HepG2 (cell line): Measurements from ENCODE around the gene C13orf42. TPM values are rescaled to one million over a fixed set of nuclear protein-coding genes. Genes with fewer than 3 reads are reported as not detected.

ENCODE experiments used
- ATAC-seq: fragments of 200-7000 bp; cut with Tn5 transposase; 3 replicates; pipeline ENCODE4 v1.9.1; 2020; ENCODE audit warnings: mild to moderate bottlenecking, moderate library complexity
- BruUV-seq: library from RNA; stranded (reverse); fragments of 400-500 nt; replicated peaks from 2 replicates; lab custom pipeline; 2021; lab: Mats Ljungman, UMichigan
- CTCF ChIA-PET: fragments of 300-600 bp; formaldehyde crosslinking; extraction: SDS; loops from one replicate; lab custom pipeline; 2021; ENCODE audit warnings: low total read pairs, inconsistent platforms, low intra/inter-chr PET ratio; lab: Yijun Ruan, JAX
- POLR2A ChIA-PET: fragments of 350-600 bp; sonication (Branson Sonifier 250); formaldehyde crosslinking; loops from one replicate; lab custom pipeline; 2020; ENCODE audit warnings: antibody characterized with exemption, inconsistent platforms; lab: Yijun Ruan, JAX
- DNase-seq: peaks from one replicate; pipeline ENCODE4 v3.0.0-alpha.2; 2015; ENCODE audit warnings: low spot score
- FAIRE-seq: peaks from 3 replicates; lab custom pipeline; 2011; peaks lifted over from hg19 to GRCh38; lab: Jason Lieb, UNC
- H2AFZ ChIP-seq: one replicate; pipeline ENCODE4 v1.6.1; 2011; ENCODE audit warnings: low read length, inconsistent platforms
- H3K27ac ChIP-seq: fragments of 300-600 bp; 3 replicates; pipeline ENCODE4 v1.8.0; 2011; ENCODE audit warnings: mixed run types, mild to moderate bottlenecking, mixed read lengths, low read length, inconsistent platforms; ENCODE audit not compliant: insufficient read depth; ENCODE audit errors: extremely low read length
- H3K27me3 ChIP-seq, 2 experiments: fragments of 200-600 bp in 1 of 2; 2 replicates in 1 of 2; 3 replicates in 1 of 2; pipeline versions ENCODE4 v1.6.0 to v1.8.0; 2011; ENCODE audit warnings: low read length in 2 of 2, mild to moderate bottlenecking in 2 of 2, moderate library complexity in 2 of 2, inconsistent platforms in 1 of 2; ENCODE audit not compliant: insufficient read depth in 2 of 2, control insufficient read depth in 1 of 2
- H3K36me3 ChIP-seq, 2 experiments: fragments of 200-600 bp in 1 of 2; replicated peaks in 1 of 2; 2 replicates in 1 of 2; 3 replicates in 1 of 2; pipeline versions ENCODE4 v1.5.1 to v1.8.0; 2011; ENCODE audit warnings: low read length in 2 of 2, inconsistent platforms in 1 of 2; ENCODE audit not compliant: insufficient read depth in 2 of 2, control insufficient read depth in 1 of 2
- H3K4me1 ChIP-seq: 2 replicates; pipeline ENCODE4 v1.5.1; 2012; ENCODE audit warnings: low read length, inconsistent platforms; ENCODE audit not compliant: insufficient read depth
- H3K4me2 ChIP-seq: 2 replicates; pipeline ENCODE4 v1.6.0; 2011; ENCODE audit warnings: low read depth, low read length, inconsistent platforms
- H3K4me3 ChIP-seq, 3 experiments: fragments of 200-600 bp in 1 of 3; sonication (generic), shearing (Covaris generic) in 1 of 3; replicated peaks in 1 of 3; 2 replicates each; pipeline ENCODE4 v1.5.1; 2011 to 2016; ENCODE audit warnings: low read length in 3 of 3, inconsistent platforms in 2 of 3, low read depth in 2 of 3, mild to moderate bottlenecking in 2 of 3, control low read depth in 1 of 3, mixed read lengths in 1 of 3; ENCODE audit not compliant: insufficient read depth in 1 of 3
- H3K79me2 ChIP-seq: one replicate; pipeline ENCODE4 v1.6.1; 2011; ENCODE audit warnings: low read length, inconsistent platforms; ENCODE audit not compliant: insufficient read depth
- H3K9ac ChIP-seq: 2 replicates; pipeline ENCODE4 v1.6.0; 2011; ENCODE audit warnings: mild to moderate bottlenecking, low read depth, low read length, inconsistent platforms; ENCODE audit not compliant: insufficient read depth
- H3K9me3 ChIP-seq: 2 replicates; pipeline ENCODE4 v1.5.1; 2012; ENCODE audit warnings: mild to moderate bottlenecking, low read length
- H4K20me1 ChIP-seq: 2 replicates; pipeline ENCODE4 v1.6.0; 2011; ENCODE audit warnings: inconsistent platforms, mild to moderate bottlenecking, low read length, moderate library complexity; ENCODE audit not compliant: insufficient read depth
- ARNT ChIP-seq: fragments of 450-650 bp; IDR thresholded peaks from 2 replicates; pipeline ENCODE4 v1.6.1; 2017
- NR3C1 ChIP-seq: sonication (generic); formaldehyde crosslinking; IDR thresholded peaks from 2 replicates; pipeline ENCODE4 v1.4.0; 2020; ENCODE audit warnings: missing genetic modification reagents
- RAD51 ChIP-seq: fragments of 450-650 bp; IDR thresholded peaks from 2 replicates; pipeline ENCODE4 v1.6.1; 2016; ENCODE audit warnings: borderline replicate concordance
- SP1 ChIP-seq, 2 experiments: fragments of 450-650 bp in 1 of 2; sonication (generic) in 1 of 2; formaldehyde crosslinking in 1 of 2; IDR thresholded peaks; 2 replicates each; pipeline versions ENCODE4 v1.4.0 to v1.6.1; 2016 to 2020; ENCODE audit warnings: missing genetic modification reagents in 1 of 2
- ZNF513 ChIP-seq: sonication (generic); formaldehyde crosslinking; conservative IDR thresholded peaks from 2 replicates; pipeline ENCODE4 v1.5.0; 2020; ENCODE audit warnings: missing genetic modification reagents
- ZNF629 ChIP-seq: sonication (generic); formaldehyde crosslinking; conservative IDR thresholded peaks from 2 replicates; pipeline ENCODE4 v1.5.0; 2020; ENCODE audit warnings: missing genetic modification reagents
- WGBS: methylation state at CpG from one replicate; pipeline ENCODE4 v1.1.6; 2017; ENCODE audit warnings: low lambda C conversion rate; 5-methylcytosine and 5-hydroxymethylcytosine counted together
- in situ Hi-C: cut with HindIII; loops from 2 replicates; pipeline ENCODE4 v1.10.0; 2017; ENCODE audit warnings: low pct_unique_long_range_greater_than_20kb; ENCODE audit not compliant: extremely low pct_ligation_motif_present
- intact Hi-C: fragments of 100-400 bp; cut with micrococcal nuclease; formaldehyde crosslinking; loops from one replicate; pipeline ENCODE4 v1.10.0; 2022; ENCODE audit not compliant: unreplicated experiment
- polyA plus RNA-seq, 8 experiments: library from polyadenylated mRNA; depleted of rRNA in 3 of 8; stranded (reverse) in 7 of 8; unstranded in 1 of 8; fragments of >200 nt; fragmentation: Illumina TruSeq in 4 of 8; extraction: Trizol in 4 of 8; gene quantifications; 2 replicates each; pipeline versions ENCODE4 v1.2.1 to v1.2.3, GENCODE V29; 2011 to 2016; ENCODE audit warnings: low read depth in 4 of 8, missing spikeins in 1 of 8, mixed read lengths in 1 of 8; ENCODE audit not compliant: insufficient read depth in 1 of 8
- total RNA-seq, 5 experiments: library from RNA; depleted of rRNA; stranded (reverse); fragments of >200 nt; fragmentation: Illumina TruSeq; extraction: Trizol; gene quantifications; 2 replicates each; pipeline ENCODE4 v1.2.3, GENCODE V29; 2016; ENCODE audit warnings: low read depth in 1 of 5
- TF ChIP-seq, protein P1 (sequence below): sonication (generic); formaldehyde crosslinking; IDR thresholded peaks from 2 replicates; pipeline ENCODE4 v1.4.0; 2020; ENCODE audit warnings: missing genetic modification reagents

Gene C13orf42
- total and polyA plus RNA-seq, 2 of the 13 experiments (the other 11 are each of a cell fraction or from before 2014, with no cell fraction given) = not detected

DNA sequence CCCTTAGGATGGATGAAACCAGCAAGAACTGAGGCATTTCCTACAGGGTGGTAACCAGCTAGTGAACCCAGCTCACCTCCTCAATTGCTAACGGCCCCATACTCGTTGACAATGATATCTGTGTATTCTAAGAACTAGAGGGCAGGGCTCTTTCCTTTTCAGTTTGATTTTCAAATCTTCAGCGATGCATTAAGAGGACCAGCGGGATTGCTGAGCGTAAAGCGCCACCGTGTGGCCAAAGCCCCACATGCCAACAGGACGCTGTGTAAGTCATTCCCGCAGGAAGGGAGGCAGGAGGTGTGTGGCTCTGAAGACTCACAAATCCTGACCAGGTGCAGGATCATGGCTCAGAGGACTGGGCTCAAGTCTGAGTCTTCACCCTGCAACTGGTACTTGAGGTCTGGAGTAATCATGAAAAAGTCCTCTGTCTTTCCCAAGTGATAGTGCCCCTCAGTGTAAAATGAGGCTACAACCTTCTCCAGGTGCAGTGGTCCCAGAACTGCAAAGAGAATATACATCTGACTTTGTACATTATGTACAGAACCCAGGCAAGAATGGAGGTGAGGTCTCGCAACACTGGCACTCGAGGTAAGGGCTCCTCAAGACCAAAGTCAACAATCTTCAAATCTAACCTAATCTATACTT, 40.9 kb downstream of the C13orf42 start (continued):
- TF ChIP-seq NR3C1 (CRISPR knock-in tag) = no peak

DNA sequence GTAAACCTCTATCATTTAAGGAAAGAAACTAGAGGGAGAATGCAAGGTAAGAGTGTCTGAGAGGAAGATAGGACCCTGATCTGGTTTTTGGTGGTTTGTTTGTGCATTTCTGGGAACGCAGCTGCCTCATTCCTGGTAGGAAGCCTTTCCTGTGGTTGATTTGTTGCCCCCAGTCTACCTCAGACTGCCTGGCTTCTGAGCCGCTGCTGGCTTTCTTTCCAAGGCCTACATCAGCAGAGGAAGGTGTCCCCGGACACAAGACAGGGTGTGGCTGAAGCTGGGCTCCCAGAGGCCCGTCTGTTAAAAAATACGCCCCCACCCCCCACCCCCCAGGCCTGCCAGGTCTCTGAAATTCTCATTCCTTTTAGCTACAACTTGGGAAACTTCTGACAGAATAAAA, 42.6 kb downstream of the C13orf42 start:
- H3K4me2 ChIP-seq = no peak overlapping the region
- POLR2A ChIA-PET = no interaction called here

More for the DNA sequence above, 42.6 kb downstream of the C13orf42 start:
- no peak overlapping the region for H3K9ac ChIP-seq
- peaks cover 18% of the 10 kb centered on the region for H3K4me1 ChIP-seq
- CTCF ChIA-PET = no interaction called here
- no peaks in the 10 kb centered on the region for H3K36me3 ChIP-seq
- H3K4me3 ChIP-seq = no peak overlapping the region
- in situ Hi-C loops (loop anchor here (25.0 kb wide), 2 partner anchors 1081 to 1406 kb away; partner anchors contain the start of gene TRIM13), intact Hi-C loops (loop anchor here (5.0 kb wide), 1 partner anchor 986 kb away; no protein-coding TSS in a partner anchor)
- ATAC-seq (no peak), DNase-seq (no peak), FAIRE-seq (no peak)
- WGBS = 0% methylated on average over 5 of the region's 5 CpGs
- no peaks in the 10 kb centered on the region for H3K9me3 ChIP-seq
- H3K27me3 ChIP-seq = peaks cover 0 to 21% of the 10 kb centered on the region in 2 experiments; a peak in 4 of 5 replicates
- no TSS peak for BruUV-seq
- no peaks in the 10 kb centered on the region for H3K79me2 ChIP-seq
- no peak overlapping the region for H2AFZ ChIP-seq
- no peak for TF ChIP-seq ARNT
- TF ChIP-seq SP1 (IDR thresholded peaks at IDR 0.05) = no peak
- TF ChIP-seq SP1 (CRISPR knock-in tag; IDR thresholded peaks at IDR 0.05) = no peak
- TF ChIP-seq, protein P1, sequence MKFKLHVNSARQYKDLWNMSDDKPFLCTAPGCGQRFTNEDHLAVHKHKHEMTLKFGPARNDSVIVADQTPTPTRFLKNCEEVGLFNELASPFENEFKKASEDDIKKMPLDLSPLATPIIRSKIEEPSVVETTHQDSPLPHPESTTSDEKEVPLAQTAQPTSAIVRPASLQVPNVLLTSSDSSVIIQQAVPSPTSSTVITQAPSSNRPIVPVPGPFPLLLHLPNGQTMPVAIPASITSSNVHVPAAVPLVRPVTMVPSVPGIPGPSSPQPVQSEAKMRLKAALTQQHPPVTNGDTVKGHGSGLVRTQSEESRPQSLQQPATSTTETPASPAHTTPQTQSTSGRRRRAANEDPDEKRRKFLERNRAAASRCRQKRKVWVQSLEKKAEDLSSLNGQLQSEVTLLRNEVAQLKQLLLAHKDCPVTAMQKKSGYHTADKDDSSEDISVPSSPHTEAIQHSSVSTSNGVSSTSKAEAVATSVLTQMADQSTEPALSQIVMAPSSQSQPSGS (CRISPR knock-in tag) = no peak
- TF ChIP-seq RAD51 = no peak
- TF ChIP-seq ZNF513 (CRISPR knock-in tag) = no peak
- TF ChIP-seq ZNF629 (CRISPR knock-in tag) = no peak
- TF ChIP-seq, all 625 proteins: peak for 0
- Histone ChIP-seq H3K27ac (no peak overlapping the region), H4K20me1 (no peaks in the 10 kb centered on the region)
